ENCODE data around the gene SPATA22.

- TF ChIP-seq EP300 (IDR thresholded peaks at IDR 0.05; ENCODE audit: borderline replicate concordance) (no peak), CEBPB (IDR thresholded peaks at IDR 0.05) (no peak), USF1 (IDR thresholded peaks at IDR 0.05) (no peak), TAF1 (IDR thresholded peaks at IDR 0.05; ENCODE audit: low read depth) (no peak), EGR1 (IDR thresholded peaks at IDR 0.05) (no peak)
- TF ChIP-seq, protein P1, sequence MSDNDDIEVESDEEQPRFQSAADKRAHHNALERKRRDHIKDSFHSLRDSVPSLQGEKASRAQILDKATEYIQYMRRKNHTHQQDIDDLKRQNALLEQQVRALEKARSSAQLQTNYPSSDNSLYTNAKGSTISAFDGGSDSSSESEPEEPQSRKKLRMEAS (IDR thresholded peaks at IDR 0.05) = no peak
These were observed 29.7 kb upstream of the SPATA22 start for GRCh38 chr17:3501344-3501743.
